Measurements from ENCODE around the gene ZNF446. TPM values are rescaled to one million over a fixed set of nuclear protein-coding genes. Genes with fewer than 3 reads are reported as not detected.

Gene ZNF446
- total RNA-seq, 4 donors from 2014 or later = 14.7 to 29.8 (median 22.8) TPM

- no peak for TF ChIP-seq POLR2A (IDR thresholded peaks at IDR 0.05)
- TF ChIP-seq, protein P1, sequence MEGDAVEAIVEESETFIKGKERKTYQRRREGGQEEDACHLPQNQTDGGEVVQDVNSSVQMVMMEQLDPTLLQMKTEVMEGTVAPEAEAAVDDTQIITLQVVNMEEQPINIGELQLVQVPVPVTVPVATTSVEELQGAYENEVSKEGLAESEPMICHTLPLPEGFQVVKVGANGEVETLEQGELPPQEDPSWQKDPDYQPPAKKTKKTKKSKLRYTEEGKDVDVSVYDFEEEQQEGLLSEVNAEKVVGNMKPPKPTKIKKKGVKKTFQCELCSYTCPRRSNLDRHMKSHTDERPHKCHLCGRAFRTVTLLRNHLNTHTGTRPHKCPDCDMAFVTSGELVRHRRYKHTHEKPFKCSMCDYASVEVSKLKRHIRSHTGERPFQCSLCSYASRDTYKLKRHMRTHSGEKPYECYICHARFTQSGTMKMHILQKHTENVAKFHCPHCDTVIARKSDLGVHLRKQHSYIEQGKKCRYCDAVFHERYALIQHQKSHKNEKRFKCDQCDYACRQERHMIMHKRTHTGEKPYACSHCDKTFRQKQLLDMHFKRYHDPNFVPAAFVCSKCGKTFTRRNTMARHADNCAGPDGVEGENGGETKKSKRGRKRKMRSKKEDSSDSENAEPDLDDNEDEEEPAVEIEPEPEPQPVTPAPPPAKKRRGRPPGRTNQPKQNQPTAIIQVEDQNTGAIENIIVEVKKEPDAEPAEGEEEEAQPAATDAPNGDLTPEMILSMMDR (IDR thresholded peaks at IDR 0.05) = no peak
- no peak overlapping the region for H3K4me3 ChIP-seq (ENCODE audit: low read depth, poor library complexity, severe bottlenecking)
- no peak for DNase-seq (ENCODE audit: low spot score in 2 of 2)
- WGBS, 2 donors = 88 to 91% methylated on average over 1 of the region's 1 CpG
- intact Hi-C loops (cut with DNase I; ENCODE audit: low total_unique reads) = no loop called here
Observed at GRCh38 chr19:58477871-58478270, 1.7 kb downstream of the ZNF446 start.

- no peak for TF ChIP-seq POLR2A (IDR thresholded peaks at IDR 0.05)
- TF ChIP-seq, protein P1 (IDR thresholded peaks at IDR 0.05) = no peak
- H3K4me3 ChIP-seq (ENCODE audit: low read depth, poor library complexity, severe bottlenecking) = no peak overlapping the region
- WGBS, 2 donors = 88 to 89% methylated on average over 7 of the region's 7 CpGs
- intact Hi-C loops (cut with DNase I; ENCODE audit: low total_unique reads) = no loop called here
- DNase-seq (ENCODE audit: low spot score in 2 of 2) = no peak
Observed at GRCh38 chr19:58479303-58479702, 3.2 kb downstream of the ZNF446 start.

- 88 to 92% methylated on average over 26 to 27 of the region's 28 CpGs for WGBS, 2 donors
Observed at GRCh38 chr19:58479736-58480480, 3.8 kb downstream of the ZNF446 start.

DNA sequence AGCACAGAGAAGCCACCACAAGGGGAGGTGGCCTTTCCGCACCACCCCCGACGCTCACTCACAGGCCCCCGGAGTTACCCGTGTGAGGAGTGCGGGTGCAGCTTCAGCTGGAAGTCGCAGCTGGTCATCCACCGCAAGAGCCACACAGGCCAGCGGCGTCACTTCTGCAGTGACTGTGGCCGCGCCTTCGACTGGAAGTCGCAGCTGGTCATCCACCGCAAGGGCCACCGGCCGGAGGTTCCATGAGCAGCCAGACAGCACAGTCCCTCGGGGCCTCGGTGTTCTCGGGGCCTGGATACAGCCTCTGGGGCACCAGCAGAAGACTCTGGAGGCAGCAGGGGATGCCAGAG is 4.3 kb downstream of the ZNF446 start:
- intact Hi-C loops (cut with DNase I; ENCODE audit: low total_unique reads) = no loop called here
- no peak for DNase-seq (ENCODE audit: low spot score in 2 of 2)
- no peak overlapping the region for H3K4me3 ChIP-seq (ENCODE audit: low read depth, poor library complexity, severe bottlenecking)
- TF ChIP-seq POLR2A (IDR thresholded peaks at IDR 0.05) = no peak
- TF ChIP-seq, protein P1 (IDR thresholded peaks at IDR 0.05) = no peak
- WGBS, 2 donors = 94% methylated on average over 6 to 20 of the region's 20 CpGs

More at GRCh38 chr19:58479736-58480480, 3.8 kb downstream of the ZNF446 start:
- DNase-seq (ENCODE audit: low spot score in 2 of 2) = no peak
- TF ChIP-seq, protein P1 (IDR thresholded peaks at IDR 0.05) = no peak
- TF ChIP-seq POLR2A (IDR thresholded peaks at IDR 0.05) = no peak
- H3K4me3 ChIP-seq (ENCODE audit: low read depth, poor library complexity, severe bottlenecking) = no peak overlapping the region
- intact Hi-C loops (cut with DNase I; ENCODE audit: low total_unique reads) = no loop called here

GRCh38 chr19:58480831-58481230 is 4.7 kb downstream of the ZNF446 start:
- H3K4me3 ChIP-seq (ENCODE audit: low read depth, poor library complexity, severe bottlenecking) = no peak overlapping the region
- no peak for TF ChIP-seq POLR2A (IDR thresholded peaks at IDR 0.05)
- DNase-seq (ENCODE audit: low spot score in 2 of 2) = no peak
- 77 to 83% methylated on average over 2 of the region's 2 CpGs for WGBS, 2 donors
- intact Hi-C loops (cut with DNase I; ENCODE audit: low total_unique reads) = no loop called here

- 91 to 93% methylated on average over 7 of the region's 7 CpGs for WGBS, 2 donors
- H3K4me3 ChIP-seq (ENCODE audit: low read depth, poor library complexity, severe bottlenecking) = no peak overlapping the region
Observed at GRCh38 chr19:58482372-58482771, 6.2 kb downstream of the ZNF446 start.

More at GRCh38 chr19:58482372-58482771, 6.2 kb downstream of the ZNF446 start:
- intact Hi-C loops (cut with DNase I; ENCODE audit: low total_unique reads) = no loop called here
- DNase-seq (ENCODE audit: low spot score in 2 of 2) = no peak
- TF ChIP-seq, protein P1 (IDR thresholded peaks at IDR 0.05) = no peak
- no peak for TF ChIP-seq POLR2A (IDR thresholded peaks at IDR 0.05)
